HEK293T (cell line): ENCODE results near the gene DOK1.

Experiments used
- ARNT ChIP-seq: fragments of 450-650 bp; IDR thresholded peaks from 2 replicates; pipeline ENCODE4 v1.6.1; 2017; ENCODE audit warnings: mild to moderate bottlenecking
- FOXA1 ChIP-seq: fragments of 450-650 bp; IDR thresholded peaks from 2 replicates; pipeline ENCODE4 v1.6.1; 2016; ENCODE audit warnings: mild to moderate bottlenecking
- FOXM1 ChIP-seq: fragments of 450-650 bp; IDR thresholded peaks from 2 replicates; pipeline ENCODE4 v1.6.1; 2017; ENCODE audit warnings: mild to moderate bottlenecking, borderline replicate concordance
- LEF1 ChIP-seq: fragments of 450-650 bp; IDR thresholded peaks from 2 replicates; pipeline ENCODE4 v1.6.1; 2017; ENCODE audit warnings: mild to moderate bottlenecking, borderline replicate concordance
- TARDBP ChIP-seq: fragments of 450-650 bp; IDR thresholded peaks from 2 replicates; pipeline ENCODE4 v1.6.1; 2016
- ZNF384 ChIP-seq: fragments of 450-650 bp; IDR thresholded peaks from 2 replicates; pipeline ENCODE4 v1.6.1; 2016

- TF ChIP-seq ARNT = no peak
- no peak for TF ChIP-seq LEF1
- no peak for TF ChIP-seq FOXA1
- TF ChIP-seq FOXM1 = no peak
- TF ChIP-seq TARDBP = no peak
- no peak for TF ChIP-seq ZNF384
These were observed 6.1 kb downstream of the DOK1 start for GRCh38 chr2:74560591-74560990.
